DOHH2 (cell line): ENCODE results near the gene KIF22.

ENCODE experiments used
- EZH2phosphoT487 ChIP-seq: fragments of 200-600 bp; sonication (generic); IDR thresholded peaks from 2 replicates; pipeline ENCODE4 v1.6.1; 2017; ENCODE audit warnings: borderline replicate concordance, mild to moderate bottlenecking, antibody characterized with exemption, low read length, moderate library complexity, mixed read lengths
- TF ChIP-seq, protein P1 (sequence below): fragments of 200-600 bp; sonication (generic); IDR thresholded peaks from one replicate; pipeline ENCODE4 v1.5.1; 2014; ENCODE audit warnings: antibody characterized with exemption, mild to moderate bottlenecking, low read depth, low read length; ENCODE audit not compliant: poor library complexity, severe bottlenecking

GRCh38 chr16:29767062-29767461, 23.5 kb upstream of the KIF22 start:
- TF ChIP-seq, protein P1, sequence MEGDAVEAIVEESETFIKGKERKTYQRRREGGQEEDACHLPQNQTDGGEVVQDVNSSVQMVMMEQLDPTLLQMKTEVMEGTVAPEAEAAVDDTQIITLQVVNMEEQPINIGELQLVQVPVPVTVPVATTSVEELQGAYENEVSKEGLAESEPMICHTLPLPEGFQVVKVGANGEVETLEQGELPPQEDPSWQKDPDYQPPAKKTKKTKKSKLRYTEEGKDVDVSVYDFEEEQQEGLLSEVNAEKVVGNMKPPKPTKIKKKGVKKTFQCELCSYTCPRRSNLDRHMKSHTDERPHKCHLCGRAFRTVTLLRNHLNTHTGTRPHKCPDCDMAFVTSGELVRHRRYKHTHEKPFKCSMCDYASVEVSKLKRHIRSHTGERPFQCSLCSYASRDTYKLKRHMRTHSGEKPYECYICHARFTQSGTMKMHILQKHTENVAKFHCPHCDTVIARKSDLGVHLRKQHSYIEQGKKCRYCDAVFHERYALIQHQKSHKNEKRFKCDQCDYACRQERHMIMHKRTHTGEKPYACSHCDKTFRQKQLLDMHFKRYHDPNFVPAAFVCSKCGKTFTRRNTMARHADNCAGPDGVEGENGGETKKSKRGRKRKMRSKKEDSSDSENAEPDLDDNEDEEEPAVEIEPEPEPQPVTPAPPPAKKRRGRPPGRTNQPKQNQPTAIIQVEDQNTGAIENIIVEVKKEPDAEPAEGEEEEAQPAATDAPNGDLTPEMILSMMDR, result no peak
- TF ChIP-seq EZH2phosphoT487, result no peak
